Fibroblast of lung (primary cell): ENCODE measurements around the gene AGAP1. TPM values are rescaled to one million over a fixed set of nuclear protein-coding genes. Genes with fewer than 3 reads are reported as not detected.

Experiments
- DNase-seq, 2 donors: peaks; one replicate each; pipeline versions ENCODE4 v3.0.0 to v3.0.0-alpha.2; 2010; ENCODE audit warnings: low read depth in 2 of 2
- H2AFZ ChIP-seq: 2 replicates; pipeline ENCODE4 v1.5.1; 2012; ENCODE audit warnings: low read length, control low read depth, inconsistent platforms
- H3K27ac ChIP-seq: 2 replicates; pipeline ENCODE4 v1.5.1; 2011; ENCODE audit warnings: low read length, control low read depth; ENCODE audit not compliant: insufficient read depth
- H3K27me3 ChIP-seq: 2 replicates; pipeline ENCODE4 v1.5.1; 2011; ENCODE audit warnings: mild to moderate bottlenecking, low read length; ENCODE audit not compliant: control insufficient read depth, insufficient read depth
- H3K36me3 ChIP-seq: 2 replicates; pipeline ENCODE4 v1.5.1; 2011; ENCODE audit warnings: low read length; ENCODE audit not compliant: control insufficient read depth, insufficient read depth
- H3K4me1 ChIP-seq: 2 replicates; pipeline ENCODE4 v1.5.1; 2011; ENCODE audit warnings: low read length; ENCODE audit not compliant: control insufficient read depth, insufficient read depth; ENCODE audit errors: extremely low read depth
- H3K4me2 ChIP-seq: 2 replicates; pipeline ENCODE4 v1.5.1; 2011; ENCODE audit warnings: low read length, control low read depth; ENCODE audit not compliant: insufficient read depth; ENCODE audit errors: extremely low read depth
- H3K4me3 ChIP-seq, 4 experiments: fragments of 200-600 bp in 1 of 4; sonication (generic) in 1 of 4; replicated peaks in 1 of 4; 2 replicates each; pipeline ENCODE4 v1.5.1; 2011 to 2016; ENCODE audit warnings: low read length in 4 of 4, low read depth in 3 of 4, mild to moderate bottlenecking in 3 of 4, control low read depth in 2 of 4, inconsistent platforms in 1 of 4, mixed read lengths in 1 of 4; ENCODE audit not compliant: insufficient read depth in 1 of 4; ENCODE audit errors: control extremely low read depth in 1 of 4
- H3K79me2 ChIP-seq: 2 replicates; pipeline ENCODE4 v1.5.1; 2012; ENCODE audit warnings: mild to moderate bottlenecking, low read length, inconsistent platforms; ENCODE audit not compliant: control insufficient read depth, insufficient read depth
- H3K9ac ChIP-seq: 2 replicates; pipeline ENCODE4 v1.5.1; 2011; ENCODE audit warnings: mild to moderate bottlenecking, low read length, control low read depth; ENCODE audit not compliant: insufficient read depth
- H3K9me3 ChIP-seq: 2 replicates; pipeline ENCODE4 v1.5.1; 2012; ENCODE audit warnings: low read depth, low read length; ENCODE audit not compliant: control insufficient read depth, insufficient read depth
- H4K20me1 ChIP-seq: 2 replicates; pipeline ENCODE4 v1.5.1; 2011; ENCODE audit warnings: low read length; ENCODE audit not compliant: control insufficient read depth, insufficient read depth; ENCODE audit errors: extremely low read depth
- CTCF ChIP-seq, 2 donors: IDR thresholded peaks in 1 of 2; conservative IDR thresholded peaks in 1 of 2; 1 replicate in 1 of 2; 2 replicates in 1 of 2; pipeline ENCODE4 v1.5.1; 2011 to 2012; ENCODE audit warnings: low read length in 2 of 2, control low read depth in 1 of 2, inconsistent platforms in 1 of 2, low read depth in 1 of 2, mild to moderate bottlenecking in 1 of 2
- EZH2 ChIP-seq: IDR thresholded peaks from 2 replicates; pipeline ENCODE4 v1.5.1; 2012; ENCODE audit warnings: low read length, control low read depth, mild to moderate bottlenecking; ENCODE audit errors: missing control alignments
- polyA plus RNA-seq, 2 donors: library from polyadenylated mRNA; depleted of rRNA in 1 of 2; stranded (reverse) in 1 of 2; unstranded in 1 of 2; fragments of >200 nt; gene quantifications; 2 replicates each; pipeline ENCODE4 v1.2.1, GENCODE V29; 2011 to 2012; ENCODE audit warnings: missing spikeins in 1 of 2
- total RNA-seq: library from RNA; depleted of rRNA; stranded (reverse); fragments of >200 nt; gene quantifications from 2 replicates; pipeline ENCODE4 v1.2.1, GENCODE V29; 2014

The AGAP1 gene
- total and polyA plus RNA-seq, 2 donors (not counting 1 experiment from before 2014, with no cell fraction given), result 10.6 to 14.0 TPM

GRCh38 chr2:235661167-235661937 lies 167.5 kb downstream of the AGAP1 start:
- Histone ChIP-seq H3K27ac (no peak overlapping the region), H3K27me3 (no peaks in the 10 kb centered on the region), H2AFZ (no peak overlapping the region), H3K9me3 (no peaks in the 10 kb centered on the region), H3K9ac (no peak overlapping the region), H3K36me3 (no peaks in the 10 kb centered on the region), H3K79me2 (peaks cover 7% of the 10 kb centered on the region), H3K4me2 (no peak overlapping the region), H3K4me1 (peaks cover 23% of the 10 kb centered on the region), H4K20me1 (no peaks in the 10 kb centered on the region), H3K4me3 (no peak overlapping the region)
- no peak for TF ChIP-seq CTCF (conservative IDR thresholded peaks at IDR 0.05 in 1 of 2, IDR thresholded peaks at IDR 0.05 in 1 of 2; ENCODE audit: low read depth in 1 of 2, low read length in 2 of 2)
- TF ChIP-seq EZH2, result no peak
- DNase-seq, result no peak

GRCh38 chr2:235661952-235662351 lies 168.1 kb downstream of the AGAP1 start:
- Histone ChIP-seq H3K4me2 (no peak overlapping the region), H3K9ac (no peak overlapping the region), H3K4me1 (peaks cover 23% of the 10 kb centered on the region), H3K4me3 (no peak overlapping the region), H3K27ac (no peak overlapping the region), H3K9me3 (no peaks in the 10 kb centered on the region), H3K27me3 (no peaks in the 10 kb centered on the region), H3K36me3 (no peaks in the 10 kb centered on the region), H2AFZ (no peak overlapping the region), H3K79me2 (peaks cover 7% of the 10 kb centered on the region), H4K20me1 (no peaks in the 10 kb centered on the region)
- no peak for DNase-seq
- no peak for TF ChIP-seq CTCF (conservative IDR thresholded peaks at IDR 0.05 in 1 of 2, IDR thresholded peaks at IDR 0.05 in 1 of 2; ENCODE audit: low read depth in 1 of 2, low read length in 2 of 2)
- TF ChIP-seq EZH2, result no peak

- Histone ChIP-seq H3K4me1 (peaks cover 22% of the 10 kb centered on the region), H3K79me2 (peaks cover 7% of the 10 kb centered on the region), H4K20me1 (no peaks in the 10 kb centered on the region), H3K4me3 (no peak overlapping the region), H3K36me3 (no peaks in the 10 kb centered on the region), H3K4me2 (no peak overlapping the region), H3K27ac (no peak overlapping the region), H3K9me3 (no peaks in the 10 kb centered on the region), H3K9ac (no peak overlapping the region), H2AFZ (no peak overlapping the region), H3K27me3 (no peaks in the 10 kb centered on the region)
- DNase-seq, result no peak
- TF ChIP-seq EZH2 (no peak), CTCF (conservative IDR thresholded peaks at IDR 0.05 in 1 of 2, IDR thresholded peaks at IDR 0.05 in 1 of 2; ENCODE audit: low read depth in 1 of 2, low read length in 2 of 2) (no peak)
Measured at GRCh38 chr2:235663875-235664274, 170.0 kb downstream of the AGAP1 start.
